Bronchial epithelial cell (primary cell): ENCODE results near the gene ZMAT5. TPM values are rescaled to one million over a fixed set of nuclear protein-coding genes. Genes with fewer than 3 reads are reported as not detected.

ENCODE experiments used
- DNase-seq: peaks from one replicate; pipeline ENCODE4 v3.0.0-alpha.2; 2010; ENCODE audit warnings: low read depth
- FAIRE-seq: peaks from 2 replicates; lab custom pipeline; 2011; peaks lifted over from hg19 to GRCh38; lab: Jason Lieb, UNC
- H3K27me3 ChIP-seq: 2 replicates; pipeline ENCODE4 v1.5.1; 2011; ENCODE audit warnings: low read length; ENCODE audit not compliant: control insufficient read depth, insufficient read depth
- H3K36me3 ChIP-seq: 2 replicates; pipeline ENCODE4 v1.5.1; 2011; ENCODE audit warnings: low read length; ENCODE audit not compliant: control insufficient read depth, insufficient read depth
- H3K4me3 ChIP-seq: 2 replicates; pipeline ENCODE4 v1.5.1; 2011; ENCODE audit warnings: mild to moderate bottlenecking, low read depth, low read length, control low read depth
- total RNA-seq: library from RNA; depleted of rRNA; stranded (reverse); fragments of >200 nt; gene quantifications from 2 replicates; pipeline ENCODE4 v1.2.1, GENCODE V29; 2014
- TF ChIP-seq, protein P1 (sequence below): IDR thresholded peaks from 2 replicates; pipeline ENCODE4 v1.5.1; 2011; ENCODE audit warnings: mild to moderate bottlenecking, moderate library complexity, low read length, control low read depth, inconsistent platforms; ENCODE audit not compliant: insufficient read depth, severe bottlenecking

Gene ZMAT5
- total RNA-seq, 1 donor from 2014 or later = 24.7 TPM

- DNase-seq (no peak), FAIRE-seq (no peak)
- TF ChIP-seq, protein P1, sequence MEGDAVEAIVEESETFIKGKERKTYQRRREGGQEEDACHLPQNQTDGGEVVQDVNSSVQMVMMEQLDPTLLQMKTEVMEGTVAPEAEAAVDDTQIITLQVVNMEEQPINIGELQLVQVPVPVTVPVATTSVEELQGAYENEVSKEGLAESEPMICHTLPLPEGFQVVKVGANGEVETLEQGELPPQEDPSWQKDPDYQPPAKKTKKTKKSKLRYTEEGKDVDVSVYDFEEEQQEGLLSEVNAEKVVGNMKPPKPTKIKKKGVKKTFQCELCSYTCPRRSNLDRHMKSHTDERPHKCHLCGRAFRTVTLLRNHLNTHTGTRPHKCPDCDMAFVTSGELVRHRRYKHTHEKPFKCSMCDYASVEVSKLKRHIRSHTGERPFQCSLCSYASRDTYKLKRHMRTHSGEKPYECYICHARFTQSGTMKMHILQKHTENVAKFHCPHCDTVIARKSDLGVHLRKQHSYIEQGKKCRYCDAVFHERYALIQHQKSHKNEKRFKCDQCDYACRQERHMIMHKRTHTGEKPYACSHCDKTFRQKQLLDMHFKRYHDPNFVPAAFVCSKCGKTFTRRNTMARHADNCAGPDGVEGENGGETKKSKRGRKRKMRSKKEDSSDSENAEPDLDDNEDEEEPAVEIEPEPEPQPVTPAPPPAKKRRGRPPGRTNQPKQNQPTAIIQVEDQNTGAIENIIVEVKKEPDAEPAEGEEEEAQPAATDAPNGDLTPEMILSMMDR = no peak
- no peaks in the 10 kb centered on the region for H3K27me3 ChIP-seq
- H3K36me3 ChIP-seq = no peaks in the 10 kb centered on the region
- H3K4me3 ChIP-seq = no peak overlapping the region
These were observed 29.3 kb downstream of the ZMAT5 start for GRCh38 chr22:29737251-29738117.

DNA sequence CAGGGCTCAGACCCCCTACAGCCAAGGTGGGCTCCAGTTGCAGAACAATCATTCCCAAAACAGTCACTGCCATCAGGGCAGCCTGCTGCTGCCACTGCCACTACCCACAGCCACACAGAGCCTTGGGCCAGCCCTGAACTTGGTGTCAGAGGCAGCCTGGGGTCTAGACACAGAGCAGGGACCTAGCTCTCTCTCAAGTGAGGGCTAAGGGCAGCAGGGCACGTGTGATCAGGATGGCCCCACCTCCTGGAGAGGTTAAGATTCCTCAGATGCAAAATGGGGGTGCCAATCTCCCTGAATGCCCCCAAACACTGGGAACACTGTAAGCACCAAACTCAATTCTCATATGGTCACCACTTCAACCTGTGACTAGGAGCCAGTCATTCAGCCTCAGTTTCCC, 31.4 kb downstream of the ZMAT5 start:
- H3K4me3 ChIP-seq = no peak overlapping the region
- H3K36me3 ChIP-seq = no peaks in the 10 kb centered on the region
- FAIRE-seq (no peak), DNase-seq (no peak)
- H3K27me3 ChIP-seq = no peaks in the 10 kb centered on the region
- TF ChIP-seq, protein P1 = no peak

DNA sequence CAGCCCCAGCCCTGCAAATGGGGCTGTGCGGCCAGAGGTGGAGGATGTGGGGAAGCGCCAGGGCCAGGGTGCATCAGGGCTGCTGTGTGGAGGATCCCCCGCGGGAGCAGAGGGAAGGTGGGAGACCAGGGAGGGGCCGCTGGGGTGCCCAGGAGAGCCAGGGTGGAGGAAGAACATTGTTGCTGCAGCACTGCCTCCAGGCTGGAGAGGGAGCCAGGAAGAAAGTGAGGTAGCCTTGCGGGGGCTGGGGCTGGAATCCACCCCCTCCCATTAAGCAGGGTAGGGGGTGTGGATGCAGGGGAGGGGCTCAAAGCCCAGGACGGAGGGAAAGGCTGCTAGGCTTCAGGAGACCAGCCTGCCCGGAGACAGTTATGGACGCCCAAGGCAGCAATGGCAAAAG, 32.0 kb downstream of the ZMAT5 start:
- DNase-seq (no peak), FAIRE-seq (no peak)
- no peak overlapping the region for H3K4me3 ChIP-seq
- H3K36me3 ChIP-seq = no peaks in the 10 kb centered on the region
- no peaks in the 10 kb centered on the region for H3K27me3 ChIP-seq
- TF ChIP-seq, protein P1 = no peak

- Histone ChIP-seq H3K27me3 (no peaks in the 10 kb centered on the region), H3K4me3 (no peak overlapping the region), H3K36me3 (no peaks in the 10 kb centered on the region)
- FAIRE-seq (no peak), DNase-seq (no peak)
- TF ChIP-seq, protein P1 = no peak
These were observed 32.4 kb downstream of the ZMAT5 start for GRCh38 chr22:29734406-29734805.

- Histone ChIP-seq H3K36me3 (no peaks in the 10 kb centered on the region), H3K4me3 (no peak overlapping the region), H3K27me3 (no peaks in the 10 kb centered on the region)
- DNase-seq (no peak), FAIRE-seq (no peak)
- TF ChIP-seq, protein P1 = no peak
These were observed 33.2 kb downstream of the ZMAT5 start for GRCh38 chr22:29733362-29734201.
